Hematopoietic multipotent progenitor cell (in vitro differentiated cells): ENCODE measurements around the gene HTR4. TPM values are rescaled to one million over a fixed set of nuclear protein-coding genes. Genes with fewer than 3 reads are reported as not detected.

Source experiments
- DNase-seq, 3 donors: peaks; one replicate each; pipeline ENCODE4 v3.0.0-alpha.2; 2011 to 2015; ENCODE audit warnings: low read depth in 2 of 3, low spot score in 2 of 3
- total RNA-seq: library from RNA; depleted of rRNA; stranded (reverse); fragments of >200 nt; gene quantifications from one replicate; pipeline ENCODE4 v1.2.3, GENCODE V29; 2012

HTR4 gene
- total RNA-seq, 1 donor, result under 0.01 TPM

GRCh38 chr5:148619484-148619883, 34.8 kb downstream of the HTR4 start:
- DNase-seq, result peak in 2 of 3 donors; percentile 20 to 43

- no peak for DNase-seq
Measured at GRCh38 chr5:148615644-148616275, 38.6 kb downstream of the HTR4 start.

GRCh38 chr5:148607406-148607805, 46.9 kb downstream of the HTR4 start:
- DNase-seq, result no peak

- no peak for DNase-seq
Measured at GRCh38 chr5:148606296-148606695, 48.0 kb downstream of the HTR4 start.

GRCh38 chr5:148599187-148599586, 55.1 kb downstream of the HTR4 start:
- DNase-seq, result no peak

GRCh38 chr5:148595697-148596096, 58.6 kb downstream of the HTR4 start:
- DNase-seq, result no peak

- DNase-seq, result no peak
Measured at GRCh38 chr5:148586796-148587195, 67.5 kb downstream of the HTR4 start.

- DNase-seq, result no peak
Measured at GRCh38 chr5:148585988-148586387, 68.3 kb downstream of the HTR4 start.

GRCh38 chr5:148584103-148584502, 70.2 kb downstream of the HTR4 start:
- no peak for DNase-seq

GRCh38 chr5:148583421-148583965, 70.8 kb downstream of the HTR4 start:
- no peak for DNase-seq

GRCh38 chr5:148574167-148574566, 80.2 kb downstream of the HTR4 start:
- no peak for DNase-seq

GRCh38 chr5:148573374-148573773, 81.0 kb downstream of the HTR4 start:
- no peak for DNase-seq

GRCh38 chr5:148569948-148570347, 84.4 kb downstream of the HTR4 start:
- no peak for DNase-seq

- no peak for DNase-seq
Measured at GRCh38 chr5:148565148-148565547, 89.2 kb downstream of the HTR4 start.

GRCh38 chr5:148563021-148563420, 91.3 kb downstream of the HTR4 start:
- no peak for DNase-seq

GRCh38 chr5:148561801-148562311, 92.5 kb downstream of the HTR4 start:
- DNase-seq, result no peak

GRCh38 chr5:148559461-148559860, 94.9 kb downstream of the HTR4 start:
- no peak for DNase-seq

GRCh38 chr5:148558892-148559291, 95.4 kb downstream of the HTR4 start:
- no peak for DNase-seq

GRCh38 chr5:148556835-148557234, 97.5 kb downstream of the HTR4 start:
- no peak for DNase-seq

- no peak for DNase-seq
Measured at GRCh38 chr5:148554621-148555020, 99.7 kb downstream of the HTR4 start.

GRCh38 chr5:148543727-148544126, 110.6 kb downstream of the HTR4 start:
- DNase-seq, result no peak

GRCh38 chr5:148542812-148543211, 111.5 kb downstream of the HTR4 start:
- DNase-seq, result no peak
